H1 (cell line): Measurements from ENCODE around the gene COTL1.

Source experiments
- BCL11A ChIP-seq, 2 experiments: IDR thresholded peaks; one replicate each; pipeline ENCODE4 v1.6.1; 2011; ENCODE audit warnings: low read depth in 2 of 2, low read length in 2 of 2, mild to moderate bottlenecking in 2 of 2
- CREB1 ChIP-seq: IDR thresholded peaks from 2 replicates; pipeline ENCODE4 v1.6.1; 2012; ENCODE audit warnings: inconsistent platforms
- KDM5A ChIP-seq: fragments of 200-600 bp; IDR thresholded peaks from 2 replicates; pipeline ENCODE4 v1.7.1; 2012; ENCODE audit warnings: mild to moderate bottlenecking, low read length, inconsistent platforms, mixed read lengths
- POLR2A ChIP-seq, 2 experiments: IDR thresholded peaks; 1 replicate in 1 of 2; 2 replicates in 1 of 2; pipeline ENCODE4 v1.6.1; 2011; ENCODE audit warnings: low read depth in 2 of 2, low read length in 2 of 2, mild to moderate bottlenecking in 2 of 2; ENCODE audit errors: control extremely low read depth in 1 of 2
- SAP30 ChIP-seq: fragments of 300-600 bp; sonication (generic); IDR thresholded peaks from 2 replicates; pipeline ENCODE4 v1.7.1; 2012; ENCODE audit warnings: low read length, moderate library complexity, mild to moderate bottlenecking, inconsistent platforms; ENCODE audit not compliant: insufficient read depth, insufficient replicate concordance
- SIX5 ChIP-seq: IDR thresholded peaks from 2 replicates; pipeline ENCODE4 v1.6.1; 2011; ENCODE audit warnings: mild to moderate bottlenecking, low read depth, low read length
- SP1 ChIP-seq: IDR thresholded peaks from 2 replicates; pipeline ENCODE4 v1.6.1; 2011; ENCODE audit warnings: low read depth, low read length
- TF ChIP-seq, protein P1 (sequence below), 3 experiments: IDR thresholded peaks; 1 replicate in 2 of 3; 2 replicates in 1 of 3; pipeline versions ENCODE4 v1.5.1 to v1.6.1; 2011; ENCODE audit warnings: low read length in 3 of 3, mild to moderate bottlenecking in 3 of 3, inconsistent platforms in 2 of 3, low read depth in 1 of 3, moderate library complexity in 1 of 3; ENCODE audit not compliant: insufficient read depth in 1 of 3; ENCODE audit errors: control extremely low read depth in 1 of 3

DNA sequence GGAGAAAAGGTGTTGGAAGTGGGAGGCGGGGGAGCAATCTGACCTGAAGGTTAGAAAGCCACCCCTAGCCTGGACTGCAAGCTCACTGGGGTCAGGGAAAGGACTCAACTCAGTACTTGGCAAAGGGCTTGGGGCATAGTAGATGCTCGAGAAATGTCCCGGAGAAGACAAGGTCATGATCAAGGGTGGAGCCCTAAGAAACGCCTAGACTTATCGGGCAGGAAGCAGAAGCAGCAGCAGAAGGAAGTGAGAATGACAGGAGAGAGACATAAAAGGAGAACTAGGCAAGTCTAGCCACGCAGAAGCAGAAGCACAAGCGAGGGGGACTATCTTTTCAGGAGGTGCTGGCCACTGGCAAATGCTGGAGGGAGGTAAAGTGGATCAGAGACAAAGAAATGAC is 10.2 kb downstream of the COTL1 start:
- TF ChIP-seq POLR2A (IDR thresholded peaks at IDR 0.05; ENCODE audit: control extremely low read depth in 1 of 2, low read depth in 2 of 2, low read length in 2 of 2) (no peak), KDM5A (no peak), SIX5 (no peak), BCL11A (IDR thresholded peaks at IDR 0.05; ENCODE audit: low read depth in 2 of 2, low read length in 2 of 2) (no peak), SAP30 (no peak), SP1 (no peak), CREB1 (no peak)
- TF ChIP-seq, protein P1, sequence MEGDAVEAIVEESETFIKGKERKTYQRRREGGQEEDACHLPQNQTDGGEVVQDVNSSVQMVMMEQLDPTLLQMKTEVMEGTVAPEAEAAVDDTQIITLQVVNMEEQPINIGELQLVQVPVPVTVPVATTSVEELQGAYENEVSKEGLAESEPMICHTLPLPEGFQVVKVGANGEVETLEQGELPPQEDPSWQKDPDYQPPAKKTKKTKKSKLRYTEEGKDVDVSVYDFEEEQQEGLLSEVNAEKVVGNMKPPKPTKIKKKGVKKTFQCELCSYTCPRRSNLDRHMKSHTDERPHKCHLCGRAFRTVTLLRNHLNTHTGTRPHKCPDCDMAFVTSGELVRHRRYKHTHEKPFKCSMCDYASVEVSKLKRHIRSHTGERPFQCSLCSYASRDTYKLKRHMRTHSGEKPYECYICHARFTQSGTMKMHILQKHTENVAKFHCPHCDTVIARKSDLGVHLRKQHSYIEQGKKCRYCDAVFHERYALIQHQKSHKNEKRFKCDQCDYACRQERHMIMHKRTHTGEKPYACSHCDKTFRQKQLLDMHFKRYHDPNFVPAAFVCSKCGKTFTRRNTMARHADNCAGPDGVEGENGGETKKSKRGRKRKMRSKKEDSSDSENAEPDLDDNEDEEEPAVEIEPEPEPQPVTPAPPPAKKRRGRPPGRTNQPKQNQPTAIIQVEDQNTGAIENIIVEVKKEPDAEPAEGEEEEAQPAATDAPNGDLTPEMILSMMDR (IDR thresholded peaks at IDR 0.05; ENCODE audit: control extremely low read depth in 1 of 3, insufficient read depth in 1 of 3, low read depth in 1 of 3, low read length in 3 of 3): no peak
